Measurements from ENCODE around the gene DCC.

Gene DCC

GRCh38 chr18:52426041-52426440 lies 86.0 kb downstream of the DCC start:
- no peak for DNase-seq (ENCODE audit: low read depth)

GRCh38 chr18:52426462-52426861 lies 86.5 kb downstream of the DCC start:
- no peak for DNase-seq (ENCODE audit: low read depth)

DNA sequence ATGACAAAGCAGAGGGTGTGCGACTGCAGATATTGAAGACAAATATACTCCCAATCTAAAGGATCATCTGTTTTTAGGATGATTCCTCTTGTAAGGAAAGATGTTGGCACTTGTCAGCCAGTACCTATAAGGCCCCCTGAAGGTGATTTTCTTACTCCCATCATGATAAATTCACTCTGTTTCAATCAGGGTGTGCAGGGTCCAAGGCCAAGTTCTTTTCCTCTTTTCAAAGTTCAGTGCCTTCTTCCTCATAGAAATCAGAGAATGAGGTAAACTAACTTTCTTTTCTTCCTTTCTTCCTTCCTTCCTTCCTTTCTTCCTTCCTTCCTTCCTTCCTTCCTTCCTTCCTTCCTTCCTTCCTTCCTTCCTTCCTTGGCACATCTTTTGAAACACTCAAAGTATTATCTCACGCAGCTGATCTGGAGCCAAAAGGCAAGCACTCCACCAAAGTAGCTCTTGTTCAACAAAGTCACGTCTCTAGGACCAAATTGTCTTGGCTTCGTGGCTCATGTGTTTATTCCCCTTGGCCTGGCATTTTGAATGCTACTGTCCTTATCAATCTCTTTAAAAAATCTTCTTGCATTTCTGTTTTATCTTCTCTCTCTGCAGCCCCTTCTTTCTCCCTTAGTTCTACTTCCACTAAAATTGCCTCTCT lies 87.7 kb downstream of the DCC start:
- DNase-seq (ENCODE audit: low read depth), result no peak

DNA sequence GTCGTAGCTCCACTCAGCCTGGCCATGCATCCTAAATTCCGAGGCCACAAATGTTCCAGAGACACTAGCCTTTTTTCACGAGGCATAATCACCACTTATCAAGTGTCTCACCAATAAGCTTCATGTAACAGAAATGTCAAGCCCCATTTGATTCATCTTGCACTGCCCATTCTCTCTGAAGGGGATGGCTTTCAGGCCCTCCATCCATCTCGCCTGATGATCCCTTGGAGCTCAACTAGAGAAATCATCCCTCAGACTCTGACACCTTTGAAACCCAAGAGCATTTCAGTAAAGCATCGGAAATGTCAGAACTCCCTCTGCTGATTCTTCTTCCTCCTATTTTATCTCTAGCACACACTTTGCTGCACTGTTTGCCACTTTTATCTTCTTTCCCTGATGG lies 91.7 kb downstream of the DCC start:
- DNase-seq (ENCODE audit: low read depth), result no peak

DNA sequence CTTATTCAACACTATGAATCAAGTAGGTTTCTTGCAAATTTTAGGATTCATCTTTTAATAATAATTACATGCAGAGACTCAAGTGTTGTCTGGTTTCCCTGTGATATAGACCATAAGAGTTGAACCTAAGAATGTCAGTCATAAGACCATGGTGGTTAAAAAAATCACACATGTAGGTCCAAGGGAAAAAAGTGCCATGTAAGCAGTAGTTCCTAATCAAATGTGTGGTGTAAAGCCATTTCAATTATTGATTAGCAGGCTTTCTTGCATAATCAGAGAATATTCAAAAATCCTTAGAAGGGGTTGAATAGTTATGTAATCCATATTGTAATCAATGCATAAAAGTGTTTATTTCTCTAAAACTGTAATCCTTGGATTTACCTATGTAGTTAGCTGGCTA lies 93.8 kb downstream of the DCC start:
- DNase-seq (ENCODE audit: low read depth), result no peak

DNA sequence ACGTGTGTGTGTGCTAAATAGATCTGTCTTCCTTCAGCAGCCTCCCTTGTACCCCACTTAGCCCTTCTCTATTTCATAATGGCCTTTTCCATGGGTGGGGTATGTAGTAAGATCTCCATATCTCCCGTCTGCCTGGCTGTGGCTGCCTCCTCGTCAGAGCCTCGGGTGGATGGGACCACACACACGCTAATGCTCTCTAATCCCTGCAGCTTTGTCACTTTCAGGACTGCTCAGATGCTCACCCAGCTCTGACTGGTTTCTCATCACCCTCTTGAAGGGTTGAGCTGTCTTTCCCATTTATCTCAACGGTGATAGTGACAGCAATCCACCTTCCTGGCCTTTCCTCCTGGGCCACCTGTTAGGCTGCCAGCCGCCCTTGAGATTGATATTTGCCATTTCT lies 95.3 kb downstream of the DCC start:
- DNase-seq (ENCODE audit: low read depth), result no peak

DNA sequence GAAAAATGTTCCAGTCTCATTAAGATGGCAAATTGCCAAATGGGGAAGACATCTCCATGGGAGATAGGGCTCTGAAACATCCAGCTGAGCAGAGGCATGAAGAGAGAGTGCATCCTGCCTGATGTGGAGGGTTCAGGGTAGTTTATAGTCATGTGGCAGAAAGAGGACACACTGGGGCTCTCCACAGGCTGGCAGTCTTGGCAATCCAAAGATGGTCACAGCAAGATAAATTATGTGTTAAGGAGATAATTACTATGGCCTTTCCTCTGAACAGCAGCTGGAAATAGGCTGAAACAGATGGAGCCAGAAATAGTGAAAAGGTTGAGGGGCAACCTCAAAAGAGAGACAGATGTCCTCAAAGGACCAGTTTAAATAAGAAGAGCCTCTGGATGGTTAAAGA lies 97.2 kb downstream of the DCC start:
- no peak for DNase-seq (ENCODE audit: low read depth)

GRCh38 chr18:52439457-52439856 lies 99.5 kb downstream of the DCC start:
- DNase-seq (ENCODE audit: low read depth), result no peak

DNA sequence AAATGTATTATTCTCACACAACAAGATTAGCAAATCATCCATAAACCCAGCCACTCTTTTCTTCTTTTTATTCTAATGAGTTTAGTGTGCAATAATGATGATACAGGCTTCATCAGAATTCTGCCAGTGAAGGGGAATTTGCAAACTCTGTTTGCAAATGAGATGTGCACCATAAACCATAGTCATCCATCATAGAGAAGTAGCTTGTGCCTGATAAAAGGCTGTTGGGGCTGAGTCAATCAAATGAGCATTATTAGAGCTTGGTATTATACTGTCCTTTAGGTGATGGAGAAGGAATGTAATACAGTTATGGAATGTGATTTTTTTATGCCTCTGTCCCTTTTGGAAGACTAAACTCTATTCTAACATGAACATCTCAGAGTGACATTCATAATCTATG lies 101.8 kb downstream of the DCC start:
- no peak for DNase-seq (ENCODE audit: low read depth)

DNA sequence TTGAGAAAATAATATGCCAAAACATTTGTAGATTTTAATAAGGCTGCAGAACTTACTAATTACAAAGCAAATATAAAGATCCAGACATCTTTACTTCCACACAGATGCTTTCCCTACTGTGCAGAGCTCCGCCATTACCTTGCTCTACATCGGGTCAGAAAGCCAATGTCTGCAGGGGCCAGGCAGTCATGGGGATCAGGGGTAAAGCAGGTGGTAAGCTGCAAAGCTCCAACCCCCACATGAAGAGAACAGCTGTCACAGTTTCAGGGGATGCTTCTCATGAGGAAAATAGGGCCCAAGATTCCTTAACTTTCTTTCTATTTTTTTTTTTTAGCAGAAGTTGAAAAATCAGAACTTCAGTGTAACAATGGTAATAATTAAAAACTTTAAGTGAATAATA lies 102.7 kb downstream of the DCC start:
- DNase-seq (ENCODE audit: low read depth), result no peak

DNA sequence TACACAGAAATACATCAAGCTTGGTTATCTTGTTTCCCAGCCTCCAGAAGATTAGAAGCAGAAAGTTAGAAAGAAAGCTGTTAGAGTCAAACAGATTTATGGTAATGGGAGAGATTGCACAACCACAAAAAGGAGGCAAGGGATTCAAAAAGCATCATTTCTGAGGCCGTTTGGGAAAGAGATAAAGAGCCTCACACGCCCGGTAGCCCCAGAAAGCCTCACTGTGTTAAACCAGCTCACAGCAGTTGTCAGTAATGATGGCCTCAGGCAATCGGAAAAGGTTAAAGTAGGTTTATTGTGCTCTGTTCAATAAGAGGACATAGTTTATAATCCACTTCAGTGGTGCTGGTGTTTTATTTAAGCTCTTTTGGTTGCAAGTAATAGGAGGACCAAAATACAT lies 111.3 kb downstream of the DCC start:
- DNase-seq (ENCODE audit: low read depth), result no peak

DNA sequence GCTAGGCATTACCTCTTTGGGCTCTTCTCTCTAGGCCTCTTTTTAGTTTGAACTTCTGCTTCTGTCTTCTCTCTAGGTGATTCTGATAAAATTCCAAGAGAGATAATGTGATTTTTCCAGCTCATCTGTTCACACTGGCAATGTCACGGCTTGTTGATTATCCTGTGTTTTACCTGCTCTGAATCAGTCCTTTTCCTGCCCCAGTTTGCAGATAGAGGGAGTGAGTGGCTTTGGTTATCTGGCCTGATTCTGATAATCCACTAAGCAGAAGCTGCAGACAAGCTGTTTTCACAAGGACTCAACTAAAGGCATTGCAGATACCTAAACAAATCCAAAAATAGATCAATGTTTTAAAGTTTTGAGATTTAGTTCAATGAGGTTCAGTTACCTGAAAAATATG lies 111.9 kb downstream of the DCC start:
- no peak for DNase-seq (ENCODE audit: low read depth)

- no peak for DNase-seq (ENCODE audit: low read depth)
Observed at GRCh38 chr18:52452427-52452826, 112.4 kb downstream of the DCC start.

GRCh38 chr18:52459890-52460289 lies 119.9 kb downstream of the DCC start:
- DNase-seq (ENCODE audit: low read depth), result no peak

GRCh38 chr18:52462853-52463252 lies 122.9 kb downstream of the DCC start:
- no peak for DNase-seq (ENCODE audit: low read depth)

DNA sequence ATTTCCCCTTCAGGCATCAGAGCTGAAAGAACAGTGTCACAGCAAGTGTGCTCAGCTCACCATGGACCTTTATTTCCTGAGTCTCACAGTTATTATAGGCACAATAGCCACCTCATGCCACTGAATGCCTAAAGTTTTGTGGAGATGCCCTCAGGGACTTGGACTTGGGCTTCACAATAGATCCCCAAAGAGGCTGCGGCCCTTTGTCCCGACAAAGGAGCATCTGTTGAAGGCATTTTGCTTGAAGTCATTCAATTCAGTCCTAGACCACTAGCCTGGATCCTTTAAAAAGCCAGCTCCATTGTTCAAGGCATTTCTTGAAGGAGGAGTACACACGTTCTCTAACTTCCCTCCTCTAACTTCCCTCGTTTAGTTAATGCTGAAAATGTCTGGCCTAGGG lies 125.4 kb downstream of the DCC start:
- DNase-seq (ENCODE audit: low read depth), result no peak

DNA sequence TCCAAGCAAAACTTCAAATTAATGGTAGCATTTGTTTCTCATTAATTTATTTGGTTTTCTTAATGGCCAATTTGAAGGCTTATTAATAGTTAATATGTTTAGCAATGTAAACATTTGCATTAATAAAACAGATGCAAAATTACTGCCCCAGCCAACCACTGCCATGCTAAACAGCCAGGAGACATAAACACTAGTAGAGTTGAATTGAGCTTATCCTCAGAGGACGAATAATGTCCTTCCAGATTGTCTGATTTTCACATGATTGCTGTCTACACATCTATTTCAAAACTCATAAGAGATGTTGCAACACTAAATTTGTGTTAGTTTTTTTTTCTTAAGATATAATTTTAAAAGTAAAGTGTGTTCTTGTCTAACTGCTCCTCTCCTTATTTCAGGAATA lies 128.5 kb downstream of the DCC start:
- no peak for DNase-seq (ENCODE audit: low read depth)

- DNase-seq (ENCODE audit: low read depth), result no peak
Observed at GRCh38 chr18:52475325-52475724, 135.3 kb downstream of the DCC start.

DNA sequence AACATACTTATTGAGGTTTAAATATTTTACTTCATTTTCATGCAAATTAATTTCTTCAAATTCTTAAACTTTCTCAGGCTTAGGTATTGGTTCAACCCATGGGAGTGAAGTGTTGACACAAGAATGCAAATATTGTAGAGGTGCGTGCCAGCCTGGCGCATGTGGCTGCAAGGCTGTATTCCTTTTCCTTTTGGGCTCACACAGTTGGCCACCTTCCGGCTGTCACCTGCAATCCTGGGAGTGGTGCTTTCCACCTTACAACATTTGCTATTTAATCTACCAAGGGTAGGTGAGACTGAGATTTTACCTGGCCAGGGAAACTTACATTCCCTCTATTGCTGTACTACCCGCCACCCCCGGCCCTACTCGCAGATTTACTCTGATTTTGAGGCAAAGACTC lies 141.1 kb downstream of the DCC start:
- no peak for DNase-seq (ENCODE audit: low read depth)

DNA sequence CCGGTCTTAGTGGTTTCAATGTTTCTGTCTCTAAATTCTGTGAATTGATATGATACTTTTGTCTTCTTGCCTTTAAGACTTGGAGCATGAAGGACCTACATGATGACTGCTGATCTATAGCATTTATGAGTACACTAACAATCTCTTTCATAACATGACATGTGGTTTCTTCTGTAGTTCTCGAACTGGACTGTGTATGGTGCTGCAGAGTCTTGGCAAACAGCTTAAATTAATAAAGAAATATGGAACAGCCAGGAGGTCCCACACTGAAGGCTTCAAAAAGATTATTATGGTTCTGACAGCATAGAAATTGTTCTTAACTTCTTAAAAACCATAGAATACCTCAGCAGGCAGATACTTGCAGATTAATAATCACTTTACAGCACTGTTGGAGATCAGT lies 145.0 kb downstream of the DCC start:
- no peak for DNase-seq (ENCODE audit: low read depth)

DNA sequence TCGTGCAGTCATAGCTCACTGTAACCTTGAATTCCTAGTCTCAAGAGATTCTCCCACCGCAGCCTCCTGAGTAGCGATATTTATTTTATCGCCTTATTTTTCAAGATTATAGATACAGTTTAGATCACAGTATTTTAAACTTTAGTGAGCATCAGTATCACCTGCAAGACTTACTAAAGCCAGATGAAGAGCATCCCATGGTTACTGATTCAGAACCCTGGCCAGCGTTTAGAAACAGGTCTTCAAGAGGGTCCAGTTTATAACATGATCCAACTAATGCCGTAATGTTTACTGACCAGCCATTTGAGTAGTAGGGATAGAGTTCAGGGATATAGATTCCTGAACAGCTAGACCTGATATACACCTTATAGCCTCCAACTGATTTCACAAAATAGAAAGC lies 146.1 kb downstream of the DCC start:
- DNase-seq (ENCODE audit: low read depth), result no peak

- DNase-seq (ENCODE audit: low read depth), result no peak
Observed at GRCh38 chr18:52489396-52490306, 149.7 kb downstream of the DCC start.

GRCh38 chr18:52496426-52496825 lies 156.4 kb downstream of the DCC start:
- DNase-seq (ENCODE audit: low read depth), result no peak

DNA sequence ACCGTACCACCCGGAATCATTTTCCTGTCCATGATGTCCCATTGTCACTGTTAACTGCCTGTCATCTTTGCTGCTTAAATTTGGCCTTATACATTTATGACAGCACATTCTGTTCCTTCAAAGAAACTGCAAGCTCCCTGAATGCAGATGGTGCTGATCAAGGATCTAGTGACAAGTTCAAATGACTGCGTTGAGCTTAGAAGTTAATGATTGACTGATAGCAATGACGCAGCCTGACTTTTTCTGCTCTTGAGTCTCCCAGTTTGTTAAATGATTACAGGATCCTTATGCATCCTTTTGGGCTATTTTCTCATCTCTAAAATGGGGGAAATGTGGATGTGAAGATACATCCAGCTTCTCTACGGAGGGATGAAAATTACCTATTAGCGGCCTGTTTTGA lies 159.0 kb downstream of the DCC start:
- DNase-seq (ENCODE audit: low read depth), result no peak

Data from stimulated activated CD4-positive, alpha-beta T cell treated with anti-CD3 and anti-CD28 coated beads, Interleukin-2, amount 100 ng/mL, for 4 hours (primary cell).